ENCODE measurements around the gene LMX1A. TPM values are rescaled to one million over a fixed set of nuclear protein-coding genes. Genes with fewer than 3 reads are reported as not detected.
A peak's percentile ranks its signal among the peaks of the same experiment; 100 is the strongest.

LMX1A gene
- total RNA-seq, 1 experiment from 2014 or later, result not detected

DNA sequence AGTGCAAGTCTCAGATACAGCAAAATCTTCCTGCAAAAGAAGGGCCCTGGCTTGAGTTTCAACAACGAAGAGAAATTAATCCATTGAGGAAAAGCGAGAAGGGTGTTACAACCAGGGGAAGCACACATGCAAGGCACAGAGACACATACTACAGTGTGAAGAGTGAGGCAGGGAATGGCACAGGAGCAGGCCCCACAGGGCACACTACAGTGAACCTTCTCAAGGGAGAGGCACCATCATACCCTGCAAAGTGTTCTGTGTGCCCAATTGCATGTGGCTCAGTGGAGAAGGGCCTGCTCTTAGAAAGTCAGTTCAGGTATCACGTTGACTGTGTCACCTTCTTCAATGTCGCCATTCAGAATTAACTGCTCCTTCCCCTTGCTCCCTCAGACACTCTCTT is 60.3 kb downstream of the LMX1A start:
- no peak for DNase-seq (ENCODE audit: low read depth)
- in situ Hi-C loops (cut with HindIII; ENCODE audit: low pct_unique_long_range_greater_than_20kb, low sequenced_read_pairs), result no loop called here

DNA sequence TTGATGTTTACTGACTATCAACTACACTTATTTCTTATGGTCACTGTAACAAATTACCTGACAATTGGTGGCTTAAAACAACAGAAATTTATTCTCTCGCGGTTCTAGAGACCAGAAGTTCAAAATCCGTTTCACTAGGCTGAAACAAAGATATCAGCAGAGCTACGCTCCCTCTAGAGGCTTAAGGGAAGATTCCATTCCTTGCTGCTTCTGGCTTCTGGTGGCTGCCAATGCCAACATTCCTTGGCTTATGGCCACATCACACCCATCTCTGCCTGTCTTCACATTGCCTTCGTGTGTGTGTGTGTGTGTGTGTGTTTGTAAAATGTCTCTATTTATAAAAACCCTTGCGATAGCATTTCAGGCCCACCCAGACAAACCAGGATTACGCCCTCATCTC is 66.4 kb downstream of the LMX1A start:
- no peak for DNase-seq (ENCODE audit: low read depth)

DNA sequence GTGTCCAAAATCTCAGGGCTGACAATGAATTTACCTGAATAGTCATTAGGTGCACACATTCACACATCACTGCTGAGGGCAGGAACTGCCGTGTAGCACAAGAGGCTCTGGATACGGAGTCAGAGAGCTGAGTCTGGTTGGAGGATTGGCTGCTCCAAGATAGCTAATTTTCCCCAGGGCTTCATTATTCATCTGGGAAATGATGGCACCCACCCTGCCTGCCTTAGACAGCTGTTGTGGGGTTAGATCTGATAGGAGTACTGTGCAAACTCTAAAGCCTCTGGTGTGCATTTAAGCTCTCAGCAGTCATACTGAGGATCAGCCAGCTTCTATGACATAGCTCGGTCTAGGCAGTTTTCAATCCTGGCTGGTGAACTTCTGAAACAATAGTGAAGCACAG is 67.0 kb downstream of the LMX1A start:
- DNase-seq (ENCODE audit: low read depth), result no peak
- in situ Hi-C loops (cut with HindIII; ENCODE audit: low pct_unique_long_range_greater_than_20kb, low sequenced_read_pairs), result no loop called here

More for the DNA sequence above, 66.4 kb downstream of the LMX1A start:
- in situ Hi-C loops (cut with HindIII; ENCODE audit: low pct_unique_long_range_greater_than_20kb, low sequenced_read_pairs), result no loop called here

DNA sequence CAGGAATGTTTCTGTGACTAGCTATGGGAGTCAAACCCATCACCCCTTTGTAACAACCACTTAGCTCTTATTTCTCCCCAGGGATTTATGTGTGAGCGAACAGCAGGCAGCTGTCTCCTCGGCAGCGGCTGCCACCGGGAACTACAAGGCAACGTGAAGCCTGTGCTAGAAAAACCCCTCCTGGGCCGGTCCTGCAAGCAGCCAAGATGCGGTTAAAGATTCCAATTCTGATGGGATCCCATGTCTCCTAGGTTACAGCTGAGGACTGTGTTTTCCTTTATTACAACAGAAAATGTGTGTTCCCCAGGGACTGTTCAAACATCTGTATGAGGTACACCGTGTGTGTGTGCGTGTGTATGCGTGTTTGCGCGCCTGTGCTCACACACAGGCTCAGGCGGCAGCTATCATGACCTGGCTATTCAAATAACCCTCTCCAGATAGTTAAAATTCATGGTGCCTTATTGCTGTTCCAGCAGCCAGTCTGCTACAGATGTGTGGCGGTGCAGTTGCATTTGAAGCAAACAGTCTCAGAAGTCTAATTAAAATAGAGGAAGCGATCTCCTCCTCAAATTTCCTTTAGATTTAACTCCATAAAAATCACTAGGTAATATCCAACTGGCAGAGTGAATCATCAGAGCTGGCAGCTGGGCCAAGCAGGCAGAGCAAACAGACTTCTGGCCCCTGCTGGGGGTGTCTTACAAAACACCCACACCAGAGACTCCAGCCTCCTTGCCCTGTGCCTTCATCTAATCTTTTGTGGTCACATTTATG is 68.0 kb downstream of the LMX1A start:
- in situ Hi-C loops (cut with HindIII; ENCODE audit: low pct_unique_long_range_greater_than_20kb, low sequenced_read_pairs), result no loop called here
- no peak for DNase-seq (ENCODE audit: low read depth)

DNA sequence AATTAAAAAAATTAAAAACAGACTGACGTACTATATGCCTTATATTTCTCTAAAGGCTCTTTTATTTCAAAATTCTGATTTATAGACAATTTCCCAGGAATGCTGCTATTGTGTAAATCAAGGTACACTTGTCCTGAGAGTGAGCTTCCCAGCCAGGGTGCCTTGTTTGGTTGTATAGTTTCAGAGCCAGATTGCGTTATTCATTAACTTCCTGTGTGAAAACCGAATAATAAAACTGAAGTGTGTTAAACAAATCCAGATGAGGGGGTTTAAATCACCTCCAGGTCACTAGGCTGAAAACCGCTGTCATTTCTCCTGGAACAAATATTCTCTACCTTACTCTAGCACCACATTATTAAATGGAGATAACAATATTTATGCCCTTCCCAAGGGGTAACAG is 68.7 kb downstream of the LMX1A start:
- in situ Hi-C loops (cut with HindIII; ENCODE audit: low pct_unique_long_range_greater_than_20kb, low sequenced_read_pairs), result no loop called here
- no peak for DNase-seq (ENCODE audit: low read depth)

DNA sequence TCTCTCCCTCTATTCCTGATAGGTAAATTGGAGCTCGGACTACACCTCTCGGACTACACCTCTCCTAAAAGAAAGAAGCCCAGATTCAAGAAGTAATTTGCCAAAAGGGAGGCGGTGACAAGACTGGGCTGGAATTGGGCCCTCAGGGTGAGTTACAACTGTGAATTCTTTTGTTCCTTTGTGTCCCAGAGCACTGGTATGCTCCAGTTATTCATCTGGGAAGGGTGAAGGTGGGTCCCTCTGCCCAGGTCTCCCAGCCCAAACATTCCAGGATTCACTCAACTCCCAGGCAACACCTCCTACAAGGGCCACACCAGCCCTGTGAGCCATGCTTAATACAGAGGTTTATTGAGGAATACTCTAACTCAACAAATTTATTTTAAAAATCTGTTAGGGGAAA is 69.2 kb downstream of the LMX1A start:
- no peak for DNase-seq (ENCODE audit: low read depth)
- in situ Hi-C loops (cut with HindIII; ENCODE audit: low pct_unique_long_range_greater_than_20kb, low sequenced_read_pairs), result no loop called here

DNA sequence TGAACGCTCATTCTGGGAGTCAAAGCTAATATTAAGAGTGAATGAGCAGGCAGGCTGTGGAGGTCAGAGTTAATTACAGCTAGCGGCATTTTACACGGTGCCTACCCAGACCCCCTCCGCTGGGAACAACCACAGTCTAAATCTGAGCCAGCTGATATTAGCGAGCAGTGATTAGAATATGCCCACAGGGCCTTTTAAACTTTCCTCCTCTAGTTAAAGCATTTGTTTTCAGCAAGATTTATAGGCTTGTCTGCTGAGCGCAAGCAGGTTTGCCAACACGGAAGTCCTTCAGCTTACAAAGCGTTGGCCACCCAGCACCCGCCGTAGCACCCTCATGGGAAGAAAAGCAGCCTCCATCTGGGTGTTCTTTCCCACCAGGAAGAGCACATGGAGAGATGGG is 72.1 kb downstream of the LMX1A start:
- DNase-seq (ENCODE audit: low read depth), result no peak
- in situ Hi-C loops (cut with HindIII; ENCODE audit: low pct_unique_long_range_greater_than_20kb, low sequenced_read_pairs), result no loop called here

DNA sequence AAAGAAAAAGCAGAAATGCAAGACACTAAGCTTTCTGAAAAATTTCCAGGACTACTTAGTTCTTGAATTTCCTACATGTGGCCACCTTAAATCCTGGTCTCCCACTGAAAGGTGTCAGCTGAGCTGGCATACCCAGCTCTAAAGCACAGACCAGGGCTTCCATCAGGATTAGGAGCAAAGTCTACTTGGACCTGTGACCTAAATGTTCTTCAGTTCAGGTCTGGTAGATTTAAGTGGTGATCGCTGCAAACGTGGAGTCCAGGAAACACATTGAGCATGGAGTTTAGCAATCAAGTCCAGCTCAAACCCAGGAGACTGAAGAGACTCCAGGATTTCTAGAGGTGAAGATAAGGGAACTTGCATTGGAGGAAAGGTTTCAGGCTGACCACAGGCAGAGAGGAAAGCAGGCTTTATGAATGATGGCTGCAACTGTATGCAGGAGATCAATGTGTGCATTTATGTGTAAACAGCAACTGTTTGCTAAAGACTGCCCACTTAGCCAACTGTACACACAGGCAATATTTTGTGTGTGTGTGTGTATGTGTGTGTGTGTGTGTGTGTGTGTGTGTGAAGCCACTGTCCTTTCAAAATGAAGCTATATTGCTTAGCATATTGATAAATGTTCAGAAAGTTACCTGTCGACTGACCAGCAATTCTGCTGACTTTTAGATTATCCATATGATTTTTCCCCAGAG is 75.2 kb downstream of the LMX1A start:
- DNase-seq (ENCODE audit: low read depth), result no peak
- in situ Hi-C loops (cut with HindIII; ENCODE audit: low pct_unique_long_range_greater_than_20kb, low sequenced_read_pairs), result no loop called here

DNA sequence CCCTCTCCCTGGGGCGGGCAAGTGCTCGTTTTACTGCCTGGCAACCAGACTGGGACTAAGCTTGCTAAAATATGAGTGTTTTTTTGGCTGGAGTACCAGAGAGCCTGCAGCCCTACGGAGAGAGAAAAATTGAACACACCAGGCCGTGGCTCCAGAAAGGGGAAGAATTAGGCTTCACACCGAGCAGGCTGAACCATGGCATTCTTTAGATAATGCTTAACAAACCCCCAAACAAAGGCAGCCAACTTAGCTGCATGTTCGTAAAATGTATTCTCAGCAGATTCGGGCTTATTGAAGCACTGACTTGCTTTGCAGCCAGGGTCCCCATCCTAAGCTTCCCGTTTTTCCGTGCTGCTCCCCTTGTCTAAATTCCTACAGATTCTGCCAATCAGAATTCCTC is 76.6 kb downstream of the LMX1A start:
- DNase-seq (ENCODE audit: low read depth), result no peak
- in situ Hi-C loops (cut with HindIII; ENCODE audit: low pct_unique_long_range_greater_than_20kb, low sequenced_read_pairs), result no loop called here

DNA sequence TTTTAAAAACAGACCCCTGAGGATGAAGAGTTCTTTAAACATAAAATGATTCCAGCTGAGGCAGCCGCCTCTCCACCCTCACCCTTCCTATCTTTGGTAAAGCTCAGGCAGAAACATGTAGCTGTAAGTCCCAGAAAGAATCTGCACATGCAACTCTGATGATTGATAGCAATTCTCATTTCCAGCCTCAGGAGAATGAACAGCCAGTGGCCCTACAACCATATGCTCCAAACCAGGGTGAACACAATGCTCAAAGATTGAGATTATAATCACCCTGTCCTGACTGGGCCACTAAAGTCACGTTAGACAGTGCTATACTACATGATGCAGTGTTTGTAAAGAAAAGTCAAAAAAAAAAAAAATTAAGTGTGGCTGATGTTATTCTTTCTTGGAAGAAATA is 80.2 kb downstream of the LMX1A start:
- in situ Hi-C loops (cut with HindIII; ENCODE audit: low pct_unique_long_range_greater_than_20kb, low sequenced_read_pairs), result no loop called here
- no peak for DNase-seq (ENCODE audit: low read depth)

DNA sequence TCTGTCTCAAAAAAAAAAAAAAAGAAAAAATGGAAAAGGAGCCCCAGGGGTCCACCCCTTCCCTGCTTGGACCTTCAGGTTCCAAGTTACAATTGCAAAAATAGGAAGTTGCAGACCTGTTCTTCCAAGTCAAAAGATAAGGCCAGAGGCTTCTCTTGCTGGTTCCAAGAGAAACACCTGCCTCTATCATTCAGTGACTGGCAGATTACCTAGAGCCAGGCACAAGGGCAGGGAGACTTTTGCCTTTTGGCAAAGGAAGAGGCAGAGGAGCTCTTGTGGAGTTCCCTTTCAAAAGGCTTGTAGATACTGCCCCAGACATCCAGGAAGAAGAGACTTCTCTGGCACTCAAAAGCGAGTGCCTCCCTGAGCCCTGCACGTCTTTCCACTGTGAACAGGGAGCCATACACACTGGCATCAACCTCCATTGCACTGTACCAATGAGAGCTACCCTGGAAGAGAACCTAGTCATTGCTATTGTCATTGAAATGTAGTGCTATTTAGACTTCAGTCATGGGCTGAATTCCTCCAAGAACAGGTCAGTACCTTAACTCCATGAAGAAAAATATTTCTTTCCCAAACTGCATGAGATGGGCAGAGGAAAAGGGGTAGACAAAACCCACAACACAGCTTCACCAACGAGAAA is 91.2 kb downstream of the LMX1A start:
- DNase-seq (ENCODE audit: low read depth), result no peak
- in situ Hi-C loops (cut with HindIII; ENCODE audit: low pct_unique_long_range_greater_than_20kb, low sequenced_read_pairs), result no loop called here

DNA sequence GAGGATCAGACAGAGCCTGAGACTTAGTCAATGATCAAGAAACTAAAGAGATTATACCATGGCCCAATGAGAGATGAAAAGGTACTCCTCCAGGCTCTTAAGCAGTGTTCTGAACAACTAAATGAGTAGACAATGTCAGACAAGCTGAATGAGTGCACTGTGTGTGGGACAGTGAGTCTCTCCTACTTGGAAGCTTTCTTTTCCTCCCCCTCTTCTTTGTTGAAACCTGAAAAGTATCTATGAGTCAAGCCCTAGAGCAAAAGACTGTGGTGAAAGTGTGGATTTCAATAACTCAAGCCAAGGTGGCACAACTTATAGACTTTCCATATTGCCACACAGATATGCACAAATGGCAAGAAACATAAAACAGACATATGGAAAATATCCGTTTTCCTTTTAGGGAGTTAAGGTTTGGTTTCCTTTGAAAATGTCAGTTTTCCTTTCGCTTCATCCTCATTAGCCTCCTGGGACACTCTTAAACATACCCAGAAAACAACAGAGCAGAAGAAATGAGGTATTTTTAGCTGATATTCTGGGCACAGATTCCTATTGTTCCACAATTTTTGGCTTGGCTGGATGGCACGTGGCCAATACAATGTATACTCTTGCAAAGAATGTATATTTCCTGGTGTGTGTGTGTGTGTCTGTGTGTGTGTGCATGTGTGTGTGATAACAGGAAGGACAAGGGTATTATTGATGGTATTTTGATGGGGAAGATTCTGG is 96.6 kb downstream of the LMX1A start:
- in situ Hi-C loops (cut with HindIII; ENCODE audit: low pct_unique_long_range_greater_than_20kb, low sequenced_read_pairs), result no loop called here
- DNase-seq (ENCODE audit: low read depth), result no peak

DNA sequence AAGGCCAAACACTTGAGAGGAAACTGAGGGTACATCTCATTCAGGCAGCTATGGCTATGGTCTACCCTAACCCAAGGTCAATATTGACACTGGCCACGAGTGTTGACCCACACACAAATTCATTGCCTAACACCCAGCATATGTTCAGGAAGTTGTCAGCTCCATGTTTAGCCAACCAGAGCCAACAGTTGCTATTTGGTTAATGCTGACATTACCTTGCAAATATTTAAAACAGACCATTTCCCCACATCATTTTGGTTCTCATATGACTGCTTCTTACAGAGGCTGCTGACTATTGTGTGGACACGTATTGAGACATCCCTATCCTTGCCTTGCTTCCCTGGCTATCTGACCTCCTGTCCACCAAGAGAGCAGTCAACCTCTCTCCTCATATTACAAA is 97.3 kb downstream of the LMX1A start:
- no peak for DNase-seq (ENCODE audit: low read depth)
- in situ Hi-C loops (cut with HindIII; ENCODE audit: low pct_unique_long_range_greater_than_20kb, low sequenced_read_pairs), result no loop called here

DNA sequence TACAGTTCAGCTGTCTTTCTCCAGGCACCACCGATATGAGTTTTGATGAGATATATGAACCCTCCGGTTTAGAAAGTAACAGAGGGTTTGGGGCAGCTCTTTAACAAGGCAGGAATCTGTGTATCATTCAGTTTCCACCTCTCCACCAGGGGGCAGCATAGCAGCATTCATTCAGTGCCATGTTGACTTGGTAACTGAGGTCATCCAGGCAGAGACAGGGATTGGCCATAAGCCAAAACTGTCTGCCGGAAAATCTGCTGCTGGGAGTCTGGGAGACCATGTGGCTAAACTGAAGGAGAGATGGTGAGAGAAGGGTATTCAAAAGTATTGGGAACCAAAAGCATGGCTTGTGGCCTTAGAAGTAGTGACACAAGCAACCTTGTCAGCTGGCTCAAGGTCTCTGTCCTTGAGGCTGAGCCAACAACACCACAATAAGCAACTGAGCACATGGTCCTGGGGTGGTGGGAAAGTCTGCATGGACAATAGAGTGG is 98.5 kb downstream of the LMX1A start:
- peak; percentile 58 for DNase-seq (ENCODE audit: low read depth)
- in situ Hi-C loops (cut with HindIII; ENCODE audit: low pct_unique_long_range_greater_than_20kb, low sequenced_read_pairs), result no loop called here

DNA sequence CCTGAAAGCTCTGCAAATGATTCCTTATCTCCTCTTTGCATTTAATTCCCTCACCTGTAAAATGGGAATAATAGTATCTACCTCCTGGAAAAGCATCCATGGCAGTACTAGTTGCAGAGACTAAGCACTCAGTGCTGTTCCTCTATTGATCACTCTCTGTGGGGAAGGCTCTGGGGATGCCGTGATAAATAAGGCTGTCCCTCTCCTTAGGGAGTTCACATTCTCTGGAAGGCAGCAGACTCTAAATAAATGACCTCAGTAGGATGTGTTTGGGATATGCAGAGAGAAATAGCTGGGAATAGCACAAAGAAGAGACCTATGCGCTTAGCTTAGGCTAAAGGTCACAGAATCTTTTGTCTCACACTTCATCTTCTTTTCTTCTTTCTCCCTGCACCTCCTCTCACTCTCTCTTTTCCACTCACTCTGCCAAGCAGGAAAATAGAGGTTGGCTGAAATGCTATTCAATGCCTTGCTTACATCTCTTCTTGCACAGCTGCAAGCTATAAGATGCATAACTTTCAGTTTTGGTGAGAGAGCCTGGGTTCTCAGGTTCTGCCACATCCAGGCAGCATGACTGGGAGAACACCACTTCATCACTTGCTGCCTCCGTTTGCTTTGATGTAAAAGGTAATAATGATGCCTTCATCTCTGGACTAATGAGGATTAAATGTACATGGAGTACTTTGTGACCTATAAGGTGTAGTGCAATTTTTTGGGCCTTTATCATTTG is 101.5 kb downstream of the LMX1A start:
- in situ Hi-C loops (cut with HindIII; ENCODE audit: low pct_unique_long_range_greater_than_20kb, low sequenced_read_pairs), result no loop called here
- no peak for DNase-seq (ENCODE audit: low read depth)

DNA sequence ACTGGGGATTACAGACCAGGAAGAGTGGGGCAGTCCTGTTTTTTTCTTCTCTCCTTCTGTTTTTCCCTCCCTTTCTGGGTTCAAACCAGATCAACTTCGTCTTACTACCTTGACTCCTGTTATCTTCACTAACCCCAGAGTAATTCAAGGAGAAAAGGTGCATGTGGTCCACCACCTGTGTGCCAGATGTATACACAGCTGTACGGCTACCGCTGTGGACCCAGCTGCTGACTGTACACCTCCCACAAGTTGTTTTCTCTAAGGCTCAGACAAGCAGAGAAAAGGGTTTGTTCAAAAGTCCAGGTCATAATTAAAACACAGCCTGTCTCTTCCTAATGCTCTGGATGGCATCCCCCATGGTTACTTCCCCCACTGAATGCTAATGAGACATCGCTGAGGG is 102.1 kb downstream of the LMX1A start:
- in situ Hi-C loops (cut with HindIII; ENCODE audit: low pct_unique_long_range_greater_than_20kb, low sequenced_read_pairs), result no loop called here
- no peak for DNase-seq (ENCODE audit: low read depth)

DNA sequence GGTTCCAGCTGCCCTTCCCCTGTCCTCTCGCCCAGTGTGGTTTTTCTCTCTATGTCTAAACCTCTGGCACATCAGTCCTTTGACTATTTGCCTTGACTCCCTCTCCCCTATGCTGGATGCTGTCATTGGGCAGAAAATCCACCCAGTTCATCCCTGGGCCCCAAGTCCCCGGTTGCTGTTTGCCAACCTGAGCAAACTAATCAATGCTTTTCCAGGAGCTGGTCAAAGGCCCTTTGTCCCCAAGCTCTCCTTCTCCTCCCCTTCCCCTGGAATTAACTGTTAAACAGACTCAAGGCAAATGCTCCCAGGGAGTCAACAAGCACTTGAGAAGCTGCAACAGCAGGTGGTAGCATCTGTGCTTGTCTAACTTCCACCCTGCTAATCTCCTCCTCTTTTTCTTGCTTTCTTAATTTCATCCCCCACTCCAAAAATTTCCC is 102.7 kb downstream of the LMX1A start:
- no peak for DNase-seq (ENCODE audit: low read depth)

DNA sequence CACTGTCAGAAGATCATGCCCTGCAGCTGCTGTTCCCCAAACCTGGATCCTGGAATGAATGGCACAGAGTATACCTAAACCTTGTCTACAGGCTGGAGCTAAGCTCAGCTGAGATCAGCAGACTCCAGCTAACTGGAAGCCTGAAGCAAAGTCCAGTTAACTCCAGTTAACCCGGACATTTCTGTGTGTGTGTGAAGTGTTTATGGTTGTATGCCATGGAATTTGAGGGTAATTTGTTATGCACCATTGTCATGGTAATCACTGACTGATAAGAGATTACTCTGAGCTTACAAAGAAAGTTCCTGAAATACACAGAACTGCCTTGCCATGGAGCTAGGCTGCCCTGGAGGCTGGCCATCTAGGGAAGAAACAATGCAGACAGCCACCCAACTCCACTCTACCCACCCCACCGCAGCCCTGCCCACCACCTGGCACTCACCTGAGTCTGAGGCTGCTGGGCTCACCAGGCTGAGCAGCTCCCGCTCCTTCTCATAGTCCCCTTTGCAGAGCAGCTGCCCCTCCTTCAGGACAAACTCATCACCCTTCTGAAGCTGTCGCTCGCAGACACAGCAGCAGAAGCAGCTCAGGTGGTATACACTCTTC is 107.4 kb downstream of the LMX1A start:
- in situ Hi-C loops (cut with HindIII; ENCODE audit: low pct_unique_long_range_greater_than_20kb, low sequenced_read_pairs), result no loop called here
- no peak for DNase-seq (ENCODE audit: low read depth)

More for the DNA sequence above, 102.7 kb downstream of the LMX1A start:
- in situ Hi-C loops (cut with HindIII; ENCODE audit: low pct_unique_long_range_greater_than_20kb, low sequenced_read_pairs), result no loop called here

Measured in Caki2 (cell line).